Raji (cell line): ENCODE results near the gene TMEM131L.

ENCODE experiments used
- POLR2A ChIP-seq: IDR thresholded peaks from 2 replicates; pipeline ENCODE4 v1.6.1; 2011; ENCODE audit warnings: low read depth, low read length, control low read depth; ENCODE audit not compliant: insufficient read depth

TMEM131L gene

DNA sequence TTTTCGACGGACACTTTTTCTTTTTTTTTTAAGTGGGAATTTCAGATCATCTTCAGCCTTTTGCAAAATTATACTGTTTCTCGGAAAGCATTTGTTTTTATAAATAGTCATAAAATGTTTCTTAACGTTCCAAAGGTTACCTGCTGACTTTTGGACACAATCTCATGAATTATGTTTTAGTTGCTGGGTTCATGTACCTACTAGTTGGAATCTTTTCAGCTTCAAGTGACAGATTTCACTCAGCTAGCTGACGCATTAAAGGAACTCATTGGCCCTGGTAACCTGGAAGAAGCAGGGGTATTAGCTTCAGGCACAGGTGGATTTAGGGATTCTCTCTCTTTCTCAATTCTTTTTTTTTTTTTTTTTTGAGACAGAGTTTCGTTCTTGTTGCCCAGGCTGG, 66.5 kb downstream of the TMEM131L start:
- TF ChIP-seq POLR2A: no peak

DNA sequence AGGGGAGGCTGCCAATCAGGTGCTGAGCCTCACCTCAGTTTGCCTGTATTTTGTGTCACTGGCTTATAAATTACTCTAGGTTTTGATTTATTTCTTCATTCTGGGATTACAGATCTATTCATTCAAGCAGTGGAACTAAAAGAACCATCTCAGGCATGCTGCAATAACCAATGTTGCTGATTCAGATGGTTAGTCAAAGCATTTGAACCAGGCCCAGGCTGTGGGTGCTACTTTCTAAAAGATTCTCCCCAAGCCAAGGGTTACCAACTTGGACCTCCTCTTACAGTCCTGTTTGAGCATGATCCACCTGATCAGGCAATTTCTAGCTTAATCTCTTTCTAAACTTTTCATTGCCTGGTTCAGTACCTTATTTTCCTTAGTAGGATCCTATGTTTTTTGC, 67.2 kb downstream of the TMEM131L start:
- no peak for TF ChIP-seq POLR2A

DNA sequence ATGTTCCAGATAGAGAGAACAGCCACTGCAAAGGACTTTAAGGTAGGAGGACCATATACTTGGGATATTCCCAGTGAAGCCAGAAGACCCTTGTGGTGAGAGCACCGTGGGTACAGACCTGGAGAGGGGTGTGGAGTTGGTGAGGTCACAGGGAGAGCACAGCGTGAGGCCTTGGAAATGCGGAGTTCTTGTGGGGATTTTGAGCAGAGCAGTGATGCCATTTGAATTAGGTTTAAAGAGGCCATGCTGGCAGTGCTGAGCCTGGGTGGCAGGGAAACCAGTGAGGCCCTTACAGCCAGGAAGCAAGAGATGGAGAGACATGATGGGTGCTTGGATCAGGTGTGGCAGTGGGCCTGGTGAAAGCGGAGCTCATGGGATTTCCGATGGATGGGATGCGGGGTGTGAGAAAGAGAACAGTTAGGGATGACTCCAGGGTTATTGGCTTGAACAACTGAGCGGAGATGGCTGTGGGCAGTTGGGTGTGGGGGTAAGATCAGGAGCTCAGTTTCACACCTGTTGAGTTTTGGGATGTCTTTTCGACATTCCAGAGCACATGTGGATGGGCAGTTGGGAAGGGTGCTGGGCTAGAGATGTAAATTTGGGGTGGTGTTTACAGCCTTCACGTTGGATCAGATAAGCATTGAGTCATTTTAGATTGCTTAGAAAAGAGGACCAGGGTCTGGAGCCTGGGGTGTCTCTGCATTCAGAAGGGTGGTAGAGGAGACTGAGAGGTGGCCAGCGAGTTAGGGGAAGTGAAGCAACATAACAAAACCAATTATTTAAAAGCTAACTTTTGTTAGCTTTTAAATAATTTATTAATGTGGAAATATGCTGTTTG, 68.9 kb downstream of the TMEM131L start:
- TF ChIP-seq POLR2A: no peak

- no peak for TF ChIP-seq POLR2A
Observed at GRCh38 chr4:153535772-153536513, 69.8 kb downstream of the TMEM131L start.

DNA sequence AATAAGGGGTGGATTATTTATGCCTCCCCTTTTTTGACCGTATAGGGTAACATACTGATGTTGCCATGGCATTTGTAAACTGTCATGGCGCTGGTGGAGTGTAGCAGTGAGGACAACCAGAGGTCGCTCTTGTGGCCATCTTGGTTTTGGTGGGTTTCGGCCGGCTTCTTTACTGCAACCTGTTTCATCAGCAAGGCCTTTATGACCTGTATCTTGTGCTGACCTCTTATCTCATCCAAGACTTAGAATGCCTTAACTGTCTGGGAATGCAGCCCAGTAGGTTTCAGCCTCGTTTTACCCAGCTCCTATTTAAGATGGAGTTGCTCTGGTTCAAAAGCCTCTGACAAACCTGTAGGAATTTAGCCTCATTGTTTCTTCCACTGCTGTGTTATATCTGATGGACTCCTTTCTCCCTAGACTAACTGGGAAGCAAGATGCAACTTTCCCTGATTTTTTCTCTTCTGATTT, 71.4 kb downstream of the TMEM131L start:
- TF ChIP-seq POLR2A: no peak

DNA sequence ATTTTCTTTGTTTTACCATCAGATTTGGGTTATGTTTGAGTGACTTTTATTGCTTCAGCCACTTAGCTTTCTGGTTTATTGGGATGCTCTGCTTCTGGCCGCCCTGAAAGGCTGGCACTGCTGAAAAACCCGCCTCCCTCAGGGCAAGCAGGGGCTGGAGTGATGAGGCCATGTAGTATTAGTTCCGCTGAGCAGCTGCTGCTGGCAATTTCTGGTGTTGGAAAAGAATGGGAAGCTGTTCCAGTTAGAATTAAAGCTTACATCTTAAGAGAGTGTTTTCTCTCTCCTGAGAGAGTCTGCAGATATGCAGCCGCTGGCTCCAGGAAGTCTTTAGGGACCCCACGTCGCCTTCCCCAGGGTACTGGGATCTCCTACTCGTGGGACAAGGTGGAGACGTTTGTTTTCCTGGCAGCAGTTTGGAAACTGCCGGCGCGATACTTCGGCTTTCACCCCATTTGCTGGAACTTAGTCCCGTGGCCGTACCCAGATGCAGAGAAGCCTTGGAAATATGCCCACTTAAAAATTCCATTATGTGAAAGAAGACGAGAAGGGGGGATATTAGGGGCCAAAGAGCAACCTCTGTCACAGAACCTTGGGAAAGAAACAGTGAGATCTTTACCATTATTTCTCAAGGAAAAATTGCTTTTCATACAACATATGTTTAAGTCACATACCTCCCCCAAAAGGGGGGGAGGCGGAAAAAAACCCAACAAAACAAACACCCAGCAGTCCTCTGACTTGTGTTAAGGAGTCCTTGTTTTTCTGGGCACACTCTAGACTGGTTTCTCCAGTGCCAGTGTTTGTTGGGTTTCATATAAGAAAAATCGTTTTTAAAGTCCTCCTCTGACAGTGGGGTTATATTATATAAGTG, 72.6 kb downstream of the TMEM131L start:
- no peak for TF ChIP-seq POLR2A

DNA sequence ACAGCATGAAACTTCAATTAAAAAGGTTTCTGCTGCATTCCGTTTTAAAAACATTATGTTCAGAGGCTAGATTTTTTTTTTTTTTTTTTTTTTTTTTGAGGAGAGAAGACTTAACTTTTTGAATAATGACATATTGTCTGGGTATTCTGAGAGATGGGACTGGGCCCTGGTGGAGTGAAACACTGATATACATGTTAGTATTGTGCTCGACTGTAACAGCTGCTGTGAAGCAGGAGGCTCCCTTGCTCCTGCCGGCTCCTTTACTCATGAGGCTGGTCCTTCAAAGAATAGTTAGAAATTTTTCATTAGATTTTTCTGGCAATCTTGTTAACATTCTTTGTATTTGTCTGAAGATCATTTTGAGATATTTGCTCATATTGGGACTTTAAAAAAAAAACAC, 73.3 kb downstream of the TMEM131L start:
- no peak for TF ChIP-seq POLR2A

DNA sequence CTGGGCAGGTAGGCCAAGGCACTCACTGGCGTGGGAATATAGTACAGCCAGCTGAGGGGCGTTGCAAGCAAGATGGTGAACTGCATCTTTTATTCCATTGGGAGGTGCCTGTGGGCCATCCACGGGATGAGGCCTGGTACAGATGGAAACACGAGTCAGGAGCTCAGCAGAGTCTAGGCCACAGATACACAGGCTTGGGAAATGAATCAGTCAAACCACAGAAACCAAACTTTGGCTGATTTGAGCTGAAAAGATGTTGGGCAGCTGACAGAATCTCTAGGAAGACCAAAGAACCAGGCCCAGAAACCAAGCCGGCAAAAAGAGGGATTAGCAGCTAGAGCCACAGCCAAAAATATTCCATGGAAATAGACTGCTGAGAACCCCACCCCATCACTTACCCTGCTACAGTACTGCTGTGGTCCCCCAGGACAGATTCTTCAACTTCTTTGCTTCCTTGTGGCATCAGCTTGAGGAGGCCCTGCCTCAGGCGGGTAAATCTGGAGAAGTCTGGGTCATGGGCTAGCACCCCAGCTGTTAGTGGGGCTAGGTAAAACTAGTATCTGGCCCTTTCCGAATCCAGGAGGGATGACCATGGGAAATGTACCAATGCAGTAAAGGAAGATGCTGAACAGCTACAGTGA, 75.4 kb downstream of the TMEM131L start:
- TF ChIP-seq POLR2A: no peak

DNA sequence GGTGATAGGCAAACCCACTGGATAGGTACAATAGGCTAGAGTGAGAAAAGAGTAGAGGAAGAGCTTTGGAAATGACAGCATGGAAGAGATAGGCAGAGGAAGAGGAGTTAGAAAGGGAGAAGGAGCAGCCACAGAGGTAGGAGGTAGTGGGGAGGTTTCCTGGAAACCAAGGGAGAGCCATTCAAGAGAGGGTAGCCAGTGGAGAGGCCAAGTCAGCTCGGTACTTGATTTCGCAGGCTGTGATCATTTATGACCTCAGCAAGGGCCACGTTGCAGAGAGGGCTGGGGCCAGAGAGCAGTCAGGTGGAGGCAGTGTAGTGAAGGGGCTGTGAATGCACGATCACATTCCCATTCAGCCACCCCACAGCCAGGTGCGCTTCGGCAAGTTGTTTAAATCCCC, 76.0 kb downstream of the TMEM131L start:
- TF ChIP-seq POLR2A: no peak

DNA sequence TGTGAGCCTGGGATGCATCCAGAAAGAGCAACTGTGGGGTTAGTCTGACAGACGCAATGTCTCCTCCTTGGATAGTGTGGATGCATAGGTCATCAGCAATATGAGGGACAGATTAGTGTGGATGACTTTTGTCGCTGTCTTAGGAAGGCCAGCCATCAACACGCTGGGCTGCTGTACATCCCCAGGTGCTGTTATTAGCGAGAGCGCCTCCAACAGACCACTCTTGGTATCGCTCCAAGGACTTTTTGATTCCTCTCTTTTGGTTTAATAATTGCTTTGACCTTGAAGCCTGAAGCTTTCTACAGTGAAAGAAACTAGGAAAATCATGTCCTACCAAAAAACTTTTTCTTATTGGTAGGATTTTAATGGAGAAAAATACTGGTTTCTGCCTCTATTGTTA, 76.7 kb downstream of the TMEM131L start:
- no peak for TF ChIP-seq POLR2A

GRCh38 chr4:153543351-153543750, 77.2 kb downstream of the TMEM131L start:
- no peak for TF ChIP-seq POLR2A

- TF ChIP-seq POLR2A: no peak
Observed at GRCh38 chr4:153545822-153546221, 79.7 kb downstream of the TMEM131L start.

DNA sequence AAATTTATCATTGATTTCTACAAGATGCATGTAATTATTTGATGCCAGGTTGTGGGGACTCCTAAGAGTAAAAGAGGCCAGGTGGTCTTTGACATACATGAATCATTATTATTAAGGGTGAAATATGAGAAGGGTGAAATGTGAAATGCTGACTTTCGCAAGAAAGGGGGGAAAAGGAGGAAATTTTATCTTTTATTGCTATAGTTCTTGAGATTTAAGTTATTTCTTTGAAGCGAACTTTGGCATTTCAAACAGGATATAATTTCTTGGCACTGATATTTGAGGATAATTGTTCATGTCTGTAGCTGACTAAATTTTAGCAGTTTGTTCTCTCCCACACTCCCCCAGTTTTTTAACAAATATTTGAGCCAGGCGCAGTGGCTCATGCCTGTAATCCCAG, 80.1 kb downstream of the TMEM131L start:
- TF ChIP-seq POLR2A: no peak

DNA sequence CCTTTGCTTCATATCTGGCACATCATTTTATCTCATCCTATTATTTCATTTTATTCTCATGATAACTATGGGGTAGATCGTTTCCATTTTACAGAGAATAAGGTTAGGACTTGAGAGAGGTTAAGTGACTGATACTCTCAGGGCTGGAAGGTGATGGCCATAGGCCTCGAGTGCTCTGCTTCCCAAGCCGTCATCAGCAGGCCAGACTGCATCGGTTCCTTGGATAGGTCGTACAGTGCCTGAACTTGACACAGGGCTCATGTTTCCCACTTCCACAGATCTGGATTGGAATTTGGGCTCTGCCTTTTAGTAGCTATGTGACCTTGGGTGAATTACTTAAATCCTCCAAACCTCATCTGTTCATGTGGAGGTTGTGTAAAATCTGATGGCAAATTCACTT, 81.4 kb downstream of the TMEM131L start:
- no peak for TF ChIP-seq POLR2A

DNA sequence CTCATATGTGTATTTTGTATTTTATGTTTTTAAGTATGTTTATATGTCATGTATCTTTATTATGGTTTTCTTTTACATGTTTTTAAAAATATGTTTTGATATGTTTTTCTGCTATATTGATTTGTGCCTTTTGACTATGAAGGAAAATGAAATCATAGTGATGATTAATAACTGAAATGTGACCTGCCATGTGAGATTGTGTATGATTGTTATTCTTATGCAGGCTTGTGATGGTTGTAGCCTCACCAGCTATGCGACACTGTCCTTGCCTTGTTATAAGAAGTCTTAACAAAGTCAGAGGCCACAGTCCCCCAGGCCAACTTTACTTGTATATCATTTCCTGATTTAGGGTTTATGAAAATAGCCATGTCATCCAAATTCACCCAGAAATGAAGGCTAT, 83.2 kb downstream of the TMEM131L start:
- no peak for TF ChIP-seq POLR2A
